Measurements from ENCODE around the gene NFYC.

DNA sequence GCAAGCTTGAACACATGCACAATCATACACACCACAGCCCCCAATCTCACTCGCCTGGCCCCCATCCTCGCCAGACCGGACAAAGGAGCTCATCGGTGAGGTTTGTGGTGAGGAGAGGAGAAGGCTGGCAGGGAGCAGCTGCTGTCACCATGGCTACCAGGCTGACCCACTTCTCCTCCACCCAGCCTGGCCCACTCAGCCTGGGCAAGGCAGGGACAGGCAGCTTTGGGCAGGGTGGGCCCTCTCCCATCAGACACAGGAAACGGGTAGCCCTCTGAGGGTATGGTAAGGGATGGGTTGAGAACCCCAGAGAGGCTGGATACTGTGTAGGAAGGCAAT lies 41.9 kb upstream of the NFYC start:
- TF ChIP-seq, protein P1, sequence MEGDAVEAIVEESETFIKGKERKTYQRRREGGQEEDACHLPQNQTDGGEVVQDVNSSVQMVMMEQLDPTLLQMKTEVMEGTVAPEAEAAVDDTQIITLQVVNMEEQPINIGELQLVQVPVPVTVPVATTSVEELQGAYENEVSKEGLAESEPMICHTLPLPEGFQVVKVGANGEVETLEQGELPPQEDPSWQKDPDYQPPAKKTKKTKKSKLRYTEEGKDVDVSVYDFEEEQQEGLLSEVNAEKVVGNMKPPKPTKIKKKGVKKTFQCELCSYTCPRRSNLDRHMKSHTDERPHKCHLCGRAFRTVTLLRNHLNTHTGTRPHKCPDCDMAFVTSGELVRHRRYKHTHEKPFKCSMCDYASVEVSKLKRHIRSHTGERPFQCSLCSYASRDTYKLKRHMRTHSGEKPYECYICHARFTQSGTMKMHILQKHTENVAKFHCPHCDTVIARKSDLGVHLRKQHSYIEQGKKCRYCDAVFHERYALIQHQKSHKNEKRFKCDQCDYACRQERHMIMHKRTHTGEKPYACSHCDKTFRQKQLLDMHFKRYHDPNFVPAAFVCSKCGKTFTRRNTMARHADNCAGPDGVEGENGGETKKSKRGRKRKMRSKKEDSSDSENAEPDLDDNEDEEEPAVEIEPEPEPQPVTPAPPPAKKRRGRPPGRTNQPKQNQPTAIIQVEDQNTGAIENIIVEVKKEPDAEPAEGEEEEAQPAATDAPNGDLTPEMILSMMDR (IDR thresholded peaks at IDR 0.05) = no peak
- no peak for TF ChIP-seq POLR2A (IDR thresholded peaks at IDR 0.05)

All from uterus (tissue), 2 donors.